H1 (cell line): ENCODE results near the gene METTL22. TPM values are rescaled to one million over a fixed set of nuclear protein-coding genes. Genes with fewer than 3 reads are reported as not detected.

Source experiments
- CBX8 ChIP-seq: fragments of 300-800, 300-1000 bp; sonication (generic); IDR thresholded peaks from 2 replicates; pipeline ENCODE4 v1.7.1; 2016; ENCODE audit warnings: low read depth, low read length, borderline replicate concordance
- HDAC2 ChIP-seq, 2 experiments: fragments of 300-600 bp in 1 of 2; sonication (generic) in 1 of 2; IDR thresholded peaks; 2 replicates each; pipeline ENCODE4 v1.6.1; 2011 to 2012; ENCODE audit warnings: low read depth in 2 of 2, low read length in 2 of 2, mild to moderate bottlenecking in 2 of 2, moderate library complexity in 2 of 2, borderline replicate concordance in 1 of 2, inconsistent platforms in 1 of 2
- SAP30 ChIP-seq: fragments of 300-600 bp; sonication (generic); IDR thresholded peaks from 2 replicates; pipeline ENCODE4 v1.7.1; 2012; ENCODE audit warnings: low read length, moderate library complexity, mild to moderate bottlenecking, inconsistent platforms; ENCODE audit not compliant: insufficient read depth, insufficient replicate concordance
- TBP ChIP-seq: IDR thresholded peaks from 2 replicates; pipeline ENCODE4 v1.6.1; 2011; ENCODE audit warnings: low read depth, low read length, improper control_type of control experiment
- USF2 ChIP-seq: IDR thresholded peaks from 2 replicates; pipeline ENCODE4 v1.6.1; 2011; ENCODE audit warnings: low read length, improper control_type of control experiment
- YY1 ChIP-seq: IDR thresholded peaks from 2 replicates; pipeline ENCODE4 v1.6.1; 2011; ENCODE audit warnings: low read depth, mild to moderate bottlenecking, low read length
- polyA plus RNA-seq, 7 experiments: library from polyadenylated mRNA; depleted of rRNA in 3 of 7; stranded (reverse) in 5 of 7; unstranded in 2 of 7; fragments of >200 nt in 5 of 7; fragments of 200-250 nt in 2 of 7; gene quantifications; 1 replicate in 5 of 7; 2 replicates in 1 of 7; 4 replicates in 1 of 7; pipeline versions ENCODE4 v1.2.1 to v1.2.3, GENCODE V29; 2011 to 2013; ENCODE audit warnings: missing spikeins in 2 of 7, mixed read lengths in 2 of 7
- total RNA-seq: library from RNA; stranded (reverse); fragmentation: NEBNext Ultra II Directional; extraction: Animal tissue kit (Norgen Biotek cat#: 25700); gene quantifications from 2 replicates; pipeline ENCODE4 v1.2.1, GENCODE V29; 2021
- TF ChIP-seq, protein P1 (sequence below): IDR thresholded peaks from 2 replicates; pipeline ENCODE4 v1.6.1; 2012; ENCODE audit warnings: inconsistent platforms

The METTL22 gene
- total and polyA plus RNA-seq, 2 of the 8 experiments (the other 6 are each of a cell fraction or from before 2014, with no cell fraction given): 56.7 to 85.2 TPM

DNA sequence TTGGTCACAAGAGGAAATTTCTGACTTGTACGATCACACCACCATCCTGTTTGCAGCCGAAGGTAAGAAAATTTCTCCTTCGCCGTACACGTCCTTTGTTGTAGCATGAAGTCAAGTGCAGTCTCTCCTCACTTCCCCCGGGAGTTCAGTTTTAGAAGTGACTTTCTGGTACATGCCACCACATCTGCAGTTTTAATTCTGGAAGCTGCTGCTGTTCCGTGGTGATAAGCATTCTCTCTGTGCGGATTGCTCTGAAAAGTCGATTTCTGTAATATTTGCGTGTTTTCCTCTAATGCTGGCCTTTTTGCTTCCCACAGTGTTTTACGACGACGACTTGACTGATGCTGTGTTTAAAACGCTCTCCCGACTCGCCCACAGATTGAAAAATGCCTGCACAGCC, 20.6 kb downstream of the METTL22 start (continued):
- TF ChIP-seq YY1 (no peak), SAP30 (no peak), HDAC2 (IDR thresholded peaks at IDR 0.05; ENCODE audit: borderline replicate concordance in 1 of 2, low read depth in 2 of 2, low read length in 2 of 2) (no peak), TBP (no peak), CBX8 (no peak), USF2 (no peak)
- TF ChIP-seq, protein P1, sequence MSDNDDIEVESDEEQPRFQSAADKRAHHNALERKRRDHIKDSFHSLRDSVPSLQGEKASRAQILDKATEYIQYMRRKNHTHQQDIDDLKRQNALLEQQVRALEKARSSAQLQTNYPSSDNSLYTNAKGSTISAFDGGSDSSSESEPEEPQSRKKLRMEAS: no peak
